SK-N-MC (cell line): ENCODE measurements around the gene RBMS1.

Experiments
- DNase-seq: peaks from one replicate; pipeline ENCODE4 v3.0.0-alpha.2; 2011; ENCODE audit warnings: low read depth, low spot score
- H3K27ac ChIP-seq: fragments of 200-600 bp; sonication (generic); 2 replicates; pipeline ENCODE4 v1.5.1; 2016; ENCODE audit warnings: mixed run types
- H3K36me3 ChIP-seq: fragments of 200-600 bp; sonication (generic); 2 replicates; pipeline ENCODE4 v1.6.1; 2017; ENCODE audit warnings: antibody characterized with exemption, low read length, mixed read lengths; ENCODE audit not compliant: insufficient read depth
- H3K4me3 ChIP-seq: fragments of 200-600 bp; sonication (generic); 2 replicates; pipeline ENCODE4 v1.5.1; 2016
- H3K9ac ChIP-seq: fragments of 200-600 bp; sonication (generic); 2 replicates; pipeline ENCODE4 v1.8.0; 2017; ENCODE audit warnings: mixed run types, mixed read lengths; ENCODE audit not compliant: insufficient read length
- H3K9me3 ChIP-seq: fragments of 200-600 bp; sonication (generic); 2 replicates; pipeline ENCODE4 v1.6.1; 2017; ENCODE audit warnings: low read depth, mild to moderate bottlenecking, antibody characterized with exemption, low read length, moderate library complexity, mixed read lengths
- EZH2 ChIP-seq: fragments of 200-600 bp; sonication (generic); IDR thresholded peaks from one replicate; pipeline ENCODE4 v1.6.1; 2017; ENCODE audit warnings: antibody characterized with exemption
- FOXP2 ChIP-seq: optimal IDR thresholded peaks from 2 replicates; pipeline ENCODE3; 2011; ENCODE audit warnings: mild to moderate bottlenecking, moderate library complexity; ENCODE audit not compliant: insufficient read depth; ENCODE audit errors: extremely low read length, control extremely low read depth
- POLR2AphosphoS5 ChIP-seq: IDR thresholded peaks from 2 replicates; pipeline ENCODE4 v1.6.1; 2012; ENCODE audit warnings: mild to moderate bottlenecking, low read depth, low read length, borderline replicate concordance

Gene RBMS1

GRCh38 chr2:160408173-160408958, 85.2 kb downstream of the RBMS1 start:
- Histone ChIP-seq H3K27ac (no peak overlapping the region), H3K9ac (peak overlapping the region; percentile 25), H3K36me3 (no peaks in the 10 kb centered on the region), H3K4me3 (peak overlapping the region; percentile 68), H3K9me3 (no peaks in the 10 kb centered on the region)
- TF ChIP-seq POLR2AphosphoS5 (no peak), FOXP2 (no peak), EZH2 (no peak)
- DNase-seq = no peak

GRCh38 chr2:160407393-160408172, 86.0 kb downstream of the RBMS1 start:
- peak overlapping the region; percentile 91 for H3K4me3 ChIP-seq
- no peaks in the 10 kb centered on the region for H3K36me3 ChIP-seq
- 0 out of 2 replicates have a peak overlapping the region, but pooled peaks have one; percentile 22 for H3K27ac ChIP-seq
- no peaks in the 10 kb centered on the region for H3K9me3 ChIP-seq
- DNase-seq = no peak
- TF ChIP-seq EZH2 = no peak
- TF ChIP-seq FOXP2 = no peak
- no peak for TF ChIP-seq POLR2AphosphoS5
- peak overlapping the region; percentile 76 for H3K9ac ChIP-seq

- Histone ChIP-seq H3K9me3 (no peaks in the 10 kb centered on the region), H3K9ac (peak overlapping the region; percentile 76), H3K27ac (peak overlapping the region; percentile 22; the same call in 1 of the 2 replicates), H3K36me3 (no peaks in the 10 kb centered on the region), H3K4me3 (peak overlapping the region; percentile 91)
- peak; percentile 31; the same call in 1 of the 2 replicates for TF ChIP-seq POLR2AphosphoS5
- no peak for TF ChIP-seq FOXP2
- DNase-seq = peak; percentile 34
These were observed 86.8 kb downstream of the RBMS1 start for GRCh38 chr2:160406591-160407392.

GRCh38 chr2:160405077-160405867, 88.3 kb downstream of the RBMS1 start:
- DNase-seq = no peak
- H3K4me3 ChIP-seq = peak overlapping the region; percentile 91; the same call in 1 of the 2 replicates

GRCh38 chr2:160402997-160403979, 90.3 kb downstream of the RBMS1 start:
- TF ChIP-seq FOXP2 (no peak), POLR2AphosphoS5 (no peak), EZH2 (no peak)
- no peaks in the 10 kb centered on the region for H3K36me3 ChIP-seq
- no peak overlapping the region for H3K9ac ChIP-seq
- no peaks in the 10 kb centered on the region for H3K9me3 ChIP-seq
- DNase-seq = no peak
- H3K4me3 ChIP-seq = no peak overlapping the region
- H3K27ac ChIP-seq = no peak overlapping the region

More at GRCh38 chr2:160405077-160405867, 88.3 kb downstream of the RBMS1 start:
- no peak overlapping the region for H3K9ac ChIP-seq
- no peak for TF ChIP-seq FOXP2
- TF ChIP-seq POLR2AphosphoS5 = no peak
- TF ChIP-seq EZH2 = no peak
- no peak overlapping the region for H3K27ac ChIP-seq
- no peaks in the 10 kb centered on the region for H3K36me3 ChIP-seq
- no peaks in the 10 kb centered on the region for H3K9me3 ChIP-seq

- Histone ChIP-seq H3K4me3 (no peak overlapping the region), H3K9me3 (no peaks in the 10 kb centered on the region), H3K36me3 (no peaks in the 10 kb centered on the region), H3K9ac (no peak overlapping the region), H3K27ac (no peak overlapping the region)
- DNase-seq = no peak
- TF ChIP-seq EZH2 = no peak
- TF ChIP-seq FOXP2 = no peak
- TF ChIP-seq POLR2AphosphoS5 = no peak
These were observed 91.1 kb downstream of the RBMS1 start for GRCh38 chr2:160402501-160402900.
